ENCODE data around the gene SLAMF1. TPM values are rescaled to one million over a fixed set of nuclear protein-coding genes. Genes with fewer than 3 reads are reported as not detected.

Gene SLAMF1
- total RNA-seq, 1 donor from 2014 or later, result not detected

GRCh38 chr1:160615660-160616059 is 31.2 kb downstream of the SLAMF1 start:
- H3K27ac ChIP-seq (ENCODE audit: low read depth, low read length), result no peak overlapping the region
- no peaks in the 10 kb centered on the region for H4K20me1 ChIP-seq (ENCODE audit: insufficient read depth, low read length)
- peaks cover 1% of the 10 kb centered on the region for H3K9me3 Mint-ChIP-seq (ENCODE audit: unreplicated experiment)
- no peak overlapping the region for H3K4me3 ChIP-seq (ENCODE audit: insufficient read depth, low read depth, low read length)
- FAIRE-seq, result no peak
- peaks cover 8% of the 10 kb centered on the region for H3K27me3 ChIP-seq (ENCODE audit: insufficient read depth, low read length)
- peaks cover 4% of the 10 kb centered on the region for H3K27me3 Mint-ChIP-seq (ENCODE audit: low read depth, unreplicated experiment)
- no peaks in the 10 kb centered on the region for H3K79me2 ChIP-seq (ENCODE audit: insufficient read depth, low read length)
- no peak for DNase-seq (ENCODE audit: low read depth)
- no peaks in the 10 kb centered on the region for H3K36me3 ChIP-seq (ENCODE audit: insufficient read depth, low read length)
- H3K4me1 Mint-ChIP-seq (ENCODE audit: low read depth, unreplicated experiment), result no peaks in the 10 kb centered on the region
- H3K9me3 ChIP-seq (ENCODE audit: insufficient read depth, low read depth, low read length), result no peaks in the 10 kb centered on the region
- H2AFZ ChIP-seq (ENCODE audit: low read depth, low read length), result no peak overlapping the region
- H3K4me1 ChIP-seq (ENCODE audit: insufficient read depth, low read length), result no peaks in the 10 kb centered on the region
- H3K4me3 Mint-ChIP-seq (ENCODE audit: unreplicated experiment), result no peak overlapping the region
- H3K27ac Mint-ChIP-seq (ENCODE audit: unreplicated experiment), result no peak overlapping the region
- H3K36me3 Mint-ChIP-seq (ENCODE audit: low read depth, unreplicated experiment), result no peaks in the 10 kb centered on the region
- no peak overlapping the region for H3K4me2 ChIP-seq (ENCODE audit: low read length)
- TF ChIP-seq CTCF (IDR thresholded peaks at IDR 0.05; ENCODE audit: insufficient read depth, low read depth, low read length), result no peak
- H3K9ac ChIP-seq (ENCODE audit: low read length), result no peak overlapping the region

- H3K79me2 ChIP-seq (ENCODE audit: insufficient read depth, low read length), result no peaks in the 10 kb centered on the region
- Mint-ChIP-seq H3K36me3 (ENCODE audit: low read depth, unreplicated experiment) (no peaks in the 10 kb centered on the region), H3K4me3 (ENCODE audit: unreplicated experiment) (no peak overlapping the region), H3K27ac (ENCODE audit: unreplicated experiment) (no peak overlapping the region), H3K4me1 (ENCODE audit: low read depth, unreplicated experiment) (no peaks in the 10 kb centered on the region), H3K9me3 (ENCODE audit: unreplicated experiment) (peaks cover 1% of the 10 kb centered on the region), H3K27me3 (ENCODE audit: low read depth, unreplicated experiment) (peaks cover 6% of the 10 kb centered on the region)
- no peak overlapping the region for H3K9ac ChIP-seq (ENCODE audit: low read length)
- no peak overlapping the region for H3K27ac ChIP-seq (ENCODE audit: low read depth, low read length)
- H3K27me3 ChIP-seq (ENCODE audit: insufficient read depth, low read length), result peaks cover 16% of the 10 kb centered on the region
- no peak overlapping the region for H3K4me3 ChIP-seq (ENCODE audit: insufficient read depth, low read depth, low read length)
- no peak for DNase-seq (ENCODE audit: low read depth)
- no peak overlapping the region for H3K4me2 ChIP-seq (ENCODE audit: low read length)
- H3K4me1 ChIP-seq (ENCODE audit: insufficient read depth, low read length), result no peaks in the 10 kb centered on the region
- FAIRE-seq, result no peak
- H2AFZ ChIP-seq (ENCODE audit: low read depth, low read length), result no peak overlapping the region
- TF ChIP-seq CTCF (IDR thresholded peaks at IDR 0.05; ENCODE audit: insufficient read depth, low read depth, low read length) (no peak), EZH2 (IDR thresholded peaks at IDR 0.05; ENCODE audit: insufficient read depth, low read length) (no peak)
- no peaks in the 10 kb centered on the region for H4K20me1 ChIP-seq (ENCODE audit: insufficient read depth, low read length)
- H3K9me3 ChIP-seq (ENCODE audit: insufficient read depth, low read depth, low read length), result no peaks in the 10 kb centered on the region
- H3K36me3 ChIP-seq (ENCODE audit: insufficient read depth, low read length), result no peaks in the 10 kb centered on the region
Observed at GRCh38 chr1:160614410-160614809, 32.4 kb downstream of the SLAMF1 start.

GRCh38 chr1:160612613-160613218 is 34.1 kb downstream of the SLAMF1 start:
- peaks cover 24% of the 10 kb centered on the region for H3K27me3 ChIP-seq (ENCODE audit: insufficient read depth, low read length)
- Mint-ChIP-seq H3K27ac (ENCODE audit: unreplicated experiment) (no peak overlapping the region), H3K4me1 (ENCODE audit: low read depth, unreplicated experiment) (no peaks in the 10 kb centered on the region), H3K9me3 (ENCODE audit: unreplicated experiment) (no peaks in the 10 kb centered on the region), H3K27me3 (ENCODE audit: low read depth, unreplicated experiment) (peaks cover 21% of the 10 kb centered on the region), H3K4me3 (ENCODE audit: unreplicated experiment) (no peak overlapping the region), H3K36me3 (ENCODE audit: low read depth, unreplicated experiment) (no peaks in the 10 kb centered on the region)
- DNase-seq (ENCODE audit: low read depth) (no peak), FAIRE-seq (no peak)
- no peaks in the 10 kb centered on the region for H3K36me3 ChIP-seq (ENCODE audit: insufficient read depth, low read length)
- no peak overlapping the region for H2AFZ ChIP-seq (ENCODE audit: low read depth, low read length)
- H3K4me3 ChIP-seq (ENCODE audit: insufficient read depth, low read depth, low read length), result no peak overlapping the region
- H4K20me1 ChIP-seq (ENCODE audit: insufficient read depth, low read length), result no peaks in the 10 kb centered on the region
- no peaks in the 10 kb centered on the region for H3K4me1 ChIP-seq (ENCODE audit: insufficient read depth, low read length)
- H3K4me2 ChIP-seq (ENCODE audit: low read length), result no peak overlapping the region
- no peak for TF ChIP-seq EZH2 (IDR thresholded peaks at IDR 0.05; ENCODE audit: insufficient read depth, low read length)
- no peak for TF ChIP-seq CTCF (IDR thresholded peaks at IDR 0.05; ENCODE audit: insufficient read depth, low read depth, low read length)
- H3K79me2 ChIP-seq (ENCODE audit: insufficient read depth, low read length), result no peaks in the 10 kb centered on the region
- no peak overlapping the region for H3K9ac ChIP-seq (ENCODE audit: low read length)
- no peak overlapping the region for H3K27ac ChIP-seq (ENCODE audit: low read depth, low read length)
- H3K9me3 ChIP-seq (ENCODE audit: insufficient read depth, low read depth, low read length), result no peaks in the 10 kb centered on the region
